GM10248 (cell line): ENCODE results near the gene TIMM50.

Experiments used
- CTCF ChIA-PET: fragments of 300-600 bp; sonication (Branson Sonifier 250); formaldehyde crosslinking; extraction: SDS; loops from one replicate; lab custom pipeline; 2021; ENCODE audit warnings: antibody characterized with exemption; lab: Yijun Ruan, JAX
- POLR2A ChIA-PET: fragments of 350-650 bp; sonication (Branson Sonifier 250); formaldehyde crosslinking; extraction: SDS; loops from one replicate; lab custom pipeline; 2020; ENCODE audit warnings: antibody characterized with exemption; lab: Yijun Ruan, JAX
- DNase-seq: peaks from one replicate; pipeline ENCODE4 v3.0.0; 2012; ENCODE audit errors: extremely low spot score
- TF ChIP-seq, protein P1 (sequence below): IDR thresholded peaks from 2 replicates; pipeline ENCODE4 v1.5.1; 2012; ENCODE audit warnings: mild to moderate bottlenecking, low read depth; ENCODE audit errors: extremely low read depth, missing control alignments, control extremely low read depth

TIMM50 gene

DNA sequence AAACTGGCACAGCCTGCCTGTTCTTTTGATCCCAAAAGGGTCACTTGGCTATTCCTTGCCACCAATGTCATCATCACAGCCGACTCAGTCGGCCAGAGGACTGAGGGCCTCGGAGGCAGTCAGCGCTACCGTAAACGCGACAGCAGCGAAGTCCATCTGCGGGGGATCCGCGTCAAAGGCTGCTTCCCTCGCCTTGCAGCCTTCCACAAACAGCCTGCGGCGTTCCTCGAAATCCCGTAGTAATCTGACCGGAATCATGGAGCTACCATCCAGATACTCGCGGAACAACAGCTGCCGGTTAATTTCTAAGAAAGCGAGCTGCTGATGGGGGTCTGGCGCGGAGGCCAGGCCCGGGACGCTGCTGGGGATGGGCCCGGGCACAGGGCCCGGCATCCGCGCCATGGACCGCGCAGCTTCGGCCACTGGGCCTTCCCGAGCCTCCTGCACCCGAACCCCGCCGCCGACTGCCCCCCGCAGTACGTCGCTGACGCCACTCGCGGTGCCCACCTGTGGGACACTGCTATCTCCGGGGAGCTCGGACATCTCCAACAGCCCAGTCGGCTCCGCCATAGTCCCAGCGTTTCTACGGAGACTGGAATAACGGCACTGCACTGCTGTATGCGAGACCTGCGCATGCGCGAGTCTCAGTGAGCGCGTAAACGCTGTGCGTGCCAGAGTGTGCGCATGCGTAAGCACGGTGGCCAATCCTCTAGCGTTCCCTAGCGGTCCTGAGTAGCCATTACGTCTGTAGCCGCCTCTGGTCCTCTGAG is 51.8 kb downstream of the TIMM50 start, which contains the start of gene EID2B:
TSS of gene EID2B (minus strand) at position 620 of the 770 bp plus-strand sequence. CDS start at position 570, 50 bp downstream.
- POLR2A ChIA-PET: interaction anchor here (0.7 kb wide), 1 partner anchor 141 kb away, joined by 3 read pairs; the partner anchor contains the start of genes MED29 and PAF1
- CTCF ChIA-PET: interaction anchor here (0.6 to 3.6 kb wide), 29 partner anchors 8 to 347 kb away, joined by 3 to 38 read pairs (median 6); partner anchors contain the start of genes PLEKHG2, RPS16, SAMD4B and SELENOV
- DNase-seq: peak; percentile 97
- TF ChIP-seq, protein P1, sequence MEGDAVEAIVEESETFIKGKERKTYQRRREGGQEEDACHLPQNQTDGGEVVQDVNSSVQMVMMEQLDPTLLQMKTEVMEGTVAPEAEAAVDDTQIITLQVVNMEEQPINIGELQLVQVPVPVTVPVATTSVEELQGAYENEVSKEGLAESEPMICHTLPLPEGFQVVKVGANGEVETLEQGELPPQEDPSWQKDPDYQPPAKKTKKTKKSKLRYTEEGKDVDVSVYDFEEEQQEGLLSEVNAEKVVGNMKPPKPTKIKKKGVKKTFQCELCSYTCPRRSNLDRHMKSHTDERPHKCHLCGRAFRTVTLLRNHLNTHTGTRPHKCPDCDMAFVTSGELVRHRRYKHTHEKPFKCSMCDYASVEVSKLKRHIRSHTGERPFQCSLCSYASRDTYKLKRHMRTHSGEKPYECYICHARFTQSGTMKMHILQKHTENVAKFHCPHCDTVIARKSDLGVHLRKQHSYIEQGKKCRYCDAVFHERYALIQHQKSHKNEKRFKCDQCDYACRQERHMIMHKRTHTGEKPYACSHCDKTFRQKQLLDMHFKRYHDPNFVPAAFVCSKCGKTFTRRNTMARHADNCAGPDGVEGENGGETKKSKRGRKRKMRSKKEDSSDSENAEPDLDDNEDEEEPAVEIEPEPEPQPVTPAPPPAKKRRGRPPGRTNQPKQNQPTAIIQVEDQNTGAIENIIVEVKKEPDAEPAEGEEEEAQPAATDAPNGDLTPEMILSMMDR: peak; percentile 97

DNA sequence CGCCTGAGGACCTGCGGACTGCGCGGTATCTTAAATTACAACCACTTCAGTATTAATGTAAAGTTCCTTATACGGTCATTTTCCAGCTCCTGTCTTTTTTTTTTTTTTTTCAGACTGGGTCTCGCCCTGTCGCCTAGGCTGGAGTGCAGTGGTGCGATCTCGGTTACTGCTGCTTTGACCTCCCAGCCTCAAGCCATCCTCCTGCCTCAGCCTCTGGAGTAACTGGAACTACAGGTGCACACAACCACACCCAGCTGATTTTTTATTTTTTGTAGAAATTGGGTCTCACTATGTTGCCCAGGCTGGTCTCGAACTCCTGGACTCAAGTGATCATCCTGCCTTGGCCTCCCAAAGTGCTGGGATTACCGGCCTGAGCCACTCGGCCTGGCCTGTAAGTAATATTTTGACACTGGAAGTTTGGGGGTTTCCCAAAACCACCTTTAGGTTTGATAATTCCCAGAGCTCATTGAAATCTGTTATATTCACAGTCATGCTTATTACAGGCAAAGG is 52.4 kb downstream of the TIMM50 start:
- POLR2A ChIA-PET: no interaction called here
- CTCF ChIA-PET: interaction anchor here (0.7 to 3.6 kb wide), 22 partner anchors 8 to 312 kb away, joined by 3 to 38 read pairs (median 7); partner anchors contain the start of genes PLEKHG2, RPS16 and SELENOV
- TF ChIP-seq, protein P1: no peak
- DNase-seq: no peak

GRCh38 chr19:39533791-39534190 is 53.2 kb downstream of the TIMM50 start:
- ChIA-PET POLR2A (no interaction called here), CTCF (interaction anchor here (0.5 to 3.6 kb wide), 22 partner anchors 9 to 483 kb away, joined by 3 to 38 read pairs (median 4); partner anchors contain the start of genes PLEKHG2, RPS16 and SELENOV)
- no peak for DNase-seq
- TF ChIP-seq, protein P1: no peak

DNA sequence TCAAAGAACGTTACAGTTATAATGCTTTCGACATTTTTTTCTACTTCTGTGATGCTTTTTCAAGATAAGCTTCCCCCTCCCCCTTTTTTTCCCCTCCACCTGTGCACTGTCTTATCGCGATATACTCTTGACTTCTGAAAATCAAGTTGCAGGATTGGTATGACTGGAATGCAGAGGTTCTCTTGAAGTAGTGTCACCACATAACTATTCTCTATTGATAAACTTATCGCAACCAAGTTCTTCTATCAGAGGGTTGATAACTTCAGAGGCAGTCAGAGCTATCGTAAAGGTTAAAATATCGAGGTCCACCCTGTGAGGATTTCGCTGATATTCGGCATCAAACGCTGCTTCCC is 58.5 kb downstream of the TIMM50 start:
- DNase-seq: no peak
- CTCF ChIA-PET: interaction anchor here (0.7 to 4.1 kb wide), 9 partner anchors 13 to 304 kb away, joined by 3 to 18 read pairs (median 5); partner anchors contain the start of gene PLEKHG2
- TF ChIP-seq, protein P1: no peak
- POLR2A ChIA-PET: no interaction called here

DNA sequence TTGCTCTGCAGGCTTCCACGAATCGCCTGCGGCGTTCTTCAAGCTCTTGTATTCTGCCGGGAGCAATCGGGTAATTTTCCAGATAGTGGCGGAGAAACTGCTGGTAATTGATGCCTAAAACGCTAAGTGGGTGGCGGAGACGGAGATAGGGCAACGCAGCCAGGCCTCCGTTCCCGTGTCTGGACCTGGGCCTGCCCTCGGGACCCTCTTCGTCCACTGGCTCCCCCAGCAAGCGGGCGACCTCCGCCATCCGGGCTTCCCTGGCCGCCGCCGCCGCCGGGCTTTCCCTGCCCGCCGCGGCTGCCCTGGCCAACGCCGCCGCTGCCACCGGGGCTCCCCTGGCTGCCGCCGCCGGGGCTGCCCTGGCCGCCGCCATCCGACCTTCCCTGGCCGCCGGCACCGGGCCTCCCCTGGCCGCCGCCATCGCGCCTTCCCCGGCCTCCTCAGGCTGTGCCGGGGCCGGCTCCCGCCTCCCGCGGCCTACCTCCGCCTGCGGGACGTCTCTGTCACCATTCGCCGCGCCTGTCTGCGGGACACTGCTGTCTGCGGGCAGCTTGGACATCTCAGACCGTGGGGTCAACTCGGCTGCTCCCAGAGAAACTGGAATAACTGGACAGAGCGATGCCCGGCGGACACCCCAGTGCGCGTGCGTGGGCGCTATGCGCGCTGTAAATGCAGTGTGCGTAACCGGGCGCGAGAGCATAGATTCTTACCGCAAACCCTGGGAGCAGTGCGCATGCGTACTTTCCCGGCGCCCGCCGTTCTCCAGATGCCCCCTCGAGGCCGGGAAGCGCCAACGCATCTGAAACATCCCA is 59.1 kb downstream of the TIMM50 start, which contains the start of gene EID2:
TSS of gene EID2 (minus strand) at position 644 of the 815 bp plus-strand sequence. CDS start at position 562, 82 bp downstream.
- TF ChIP-seq, protein P1: peak; percentile 81
- CTCF ChIA-PET: interaction anchor here (0.7 to 4.1 kb wide), 10 partner anchors 11 to 303 kb away, joined by 3 to 18 read pairs (median 5); partner anchors contain the start of gene PLEKHG2
- peak; percentile 94 for DNase-seq
- POLR2A ChIA-PET: interaction anchor here (0.5 kb wide), 1 partner anchor 10 kb away, joined by 5 read pairs; no protein-coding TSS in a partner anchor
